MM.1S (cell line): ENCODE data around the gene MYL6B.

Experiments
- EZH2 ChIP-seq: fragments of 300-600 bp; sonication (generic); optimal IDR thresholded peaks from 2 replicates; pipeline ENCODE3; 2017; ENCODE audit warnings: low read depth, mild to moderate bottlenecking, antibody characterized with exemption, low read length, mixed read lengths
- EZH2phosphoT487 ChIP-seq: fragments of 300-600 bp; sonication (generic); IDR thresholded peaks from 2 replicates; pipeline ENCODE4 v1.6.1; 2018; ENCODE audit warnings: antibody characterized with exemption, low read length
- TF ChIP-seq, protein P1 (sequence below): fragments of 300-600 bp; sonication (generic); IDR thresholded peaks from 2 replicates; pipeline ENCODE4 v1.5.1; 2016; ENCODE audit warnings: antibody characterized with exemption, low read length, mixed read lengths

DNA sequence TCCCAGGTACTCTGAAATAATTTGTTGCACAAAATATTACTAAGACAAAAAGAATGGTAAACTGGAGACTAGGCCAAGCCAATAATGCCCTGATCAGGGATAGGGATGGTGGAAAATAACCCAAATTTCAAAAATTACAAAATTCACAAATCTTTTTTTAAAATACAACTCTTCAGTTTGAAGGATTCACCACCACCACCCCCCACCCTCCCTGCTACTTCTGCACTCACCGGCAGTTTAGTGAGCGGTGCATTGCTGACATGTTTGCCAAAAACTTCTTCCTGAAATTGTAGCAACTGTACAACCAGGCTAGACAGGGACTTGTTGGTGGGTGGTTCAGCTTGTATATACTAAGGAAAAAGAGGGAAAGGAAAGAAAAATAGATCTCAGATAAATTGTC is 34.6 kb downstream of the MYL6B start:
- TF ChIP-seq, protein P1, sequence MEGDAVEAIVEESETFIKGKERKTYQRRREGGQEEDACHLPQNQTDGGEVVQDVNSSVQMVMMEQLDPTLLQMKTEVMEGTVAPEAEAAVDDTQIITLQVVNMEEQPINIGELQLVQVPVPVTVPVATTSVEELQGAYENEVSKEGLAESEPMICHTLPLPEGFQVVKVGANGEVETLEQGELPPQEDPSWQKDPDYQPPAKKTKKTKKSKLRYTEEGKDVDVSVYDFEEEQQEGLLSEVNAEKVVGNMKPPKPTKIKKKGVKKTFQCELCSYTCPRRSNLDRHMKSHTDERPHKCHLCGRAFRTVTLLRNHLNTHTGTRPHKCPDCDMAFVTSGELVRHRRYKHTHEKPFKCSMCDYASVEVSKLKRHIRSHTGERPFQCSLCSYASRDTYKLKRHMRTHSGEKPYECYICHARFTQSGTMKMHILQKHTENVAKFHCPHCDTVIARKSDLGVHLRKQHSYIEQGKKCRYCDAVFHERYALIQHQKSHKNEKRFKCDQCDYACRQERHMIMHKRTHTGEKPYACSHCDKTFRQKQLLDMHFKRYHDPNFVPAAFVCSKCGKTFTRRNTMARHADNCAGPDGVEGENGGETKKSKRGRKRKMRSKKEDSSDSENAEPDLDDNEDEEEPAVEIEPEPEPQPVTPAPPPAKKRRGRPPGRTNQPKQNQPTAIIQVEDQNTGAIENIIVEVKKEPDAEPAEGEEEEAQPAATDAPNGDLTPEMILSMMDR: no peak
- TF ChIP-seq EZH2 (no peak), EZH2phosphoT487 (no peak)
